Loucy (cell line): ENCODE measurements around the gene SYNE1.

Experiments used
- H2AFZ ChIP-seq: fragments of 200-600 bp; sonication (generic); 2 replicates; pipeline ENCODE4 v1.6.0; 2016; ENCODE audit warnings: antibody characterized with exemption, mild to moderate bottlenecking, low read length, moderate library complexity
- H3F3A ChIP-seq: fragments of 200-600 bp; 2 replicates; pipeline ENCODE4 v1.6.0; 2016; ENCODE audit warnings: antibody characterized with exemption, low read depth, mild to moderate bottlenecking
- H3K27me3 ChIP-seq: fragments of 200-600 bp; sonication (generic); 2 replicates; pipeline ENCODE4 v1.6.1; 2014; ENCODE audit warnings: low read length, mild to moderate bottlenecking; ENCODE audit not compliant: insufficient read depth, poor library complexity, severe bottlenecking
- H3K36me3 ChIP-seq: fragments of 200-600 bp; sonication (generic); 2 replicates; pipeline ENCODE4 v1.6.1; 2016; ENCODE audit warnings: low read length; ENCODE audit not compliant: insufficient read depth
- H3K4me1 ChIP-seq: fragments of 200-600 bp; sonication (generic); 2 replicates; pipeline ENCODE4 v1.5.1; 2014; ENCODE audit warnings: low read length, mild to moderate bottlenecking; ENCODE audit not compliant: insufficient read depth, poor library complexity, severe bottlenecking
- H3K4me2 ChIP-seq: fragments of 200-600 bp; sonication (generic); 2 replicates; pipeline ENCODE4 v1.6.0; 2014; ENCODE audit warnings: antibody characterized with exemption, low read length, low read depth, mild to moderate bottlenecking; ENCODE audit not compliant: poor library complexity, severe bottlenecking
- H3K4me3 ChIP-seq: fragments of 200-600 bp; sonication (generic); 2 replicates; pipeline ENCODE4 v1.5.1; 2014; ENCODE audit warnings: low read length, mild to moderate bottlenecking, mixed read lengths; ENCODE audit not compliant: poor library complexity, severe bottlenecking
- H3K79me2 ChIP-seq: fragments of 200-600 bp; sonication (generic); 2 replicates; pipeline ENCODE4 v1.6.1; 2014; ENCODE audit warnings: low read length; ENCODE audit not compliant: insufficient read depth
- H3K9ac ChIP-seq: fragments of 200-600 bp; sonication (generic); 2 replicates; pipeline ENCODE4 v1.6.0; 2014; ENCODE audit warnings: mild to moderate bottlenecking, low read depth, low read length, moderate library complexity; ENCODE audit not compliant: poor library complexity, severe bottlenecking
- H3K9me2 ChIP-seq: fragments of 200-600 bp; sonication (generic); replicated peaks from 2 replicates; pipeline ENCODE4 v1.6.1; 2016; ENCODE audit warnings: low read depth, low read length, mixed read lengths
- H3K9me3 ChIP-seq: fragments of 200-600 bp; sonication (generic); 2 replicates; pipeline ENCODE4 v1.6.1; 2014; ENCODE audit warnings: mild to moderate bottlenecking, antibody characterized with exemption, low read length, low read depth; ENCODE audit not compliant: insufficient read depth
- H4K20me1 ChIP-seq: fragments of 200-600 bp; sonication (generic); 2 replicates; pipeline ENCODE4 v1.6.0; 2014; ENCODE audit warnings: antibody characterized with exemption, low read length, mild to moderate bottlenecking; ENCODE audit not compliant: insufficient read depth, poor library complexity, severe bottlenecking
- CTCF ChIP-seq: fragments of 200-600 bp; sonication (generic); conservative IDR thresholded peaks from 2 replicates; pipeline ENCODE4 v1.5.1; 2014; ENCODE audit warnings: mild to moderate bottlenecking, antibody characterized with exemption, low read length
- EZH2phosphoT487 ChIP-seq: fragments of 200-600 bp; IDR thresholded peaks from 2 replicates; pipeline ENCODE4 v1.6.1; 2018; ENCODE audit warnings: antibody characterized with exemption, mild to moderate bottlenecking, moderate library complexity, borderline replicate concordance

Gene SYNE1

GRCh38 chr6:152355166-152355565, 282.0 kb downstream of the SYNE1 start:
- Histone ChIP-seq H3K27me3 (no peaks in the 10 kb centered on the region), H3K9ac (no peak overlapping the region), H3K9me2 (no peaks in the 10 kb centered on the region), H3K4me3 (no peak overlapping the region), H3K9me3 (no peaks in the 10 kb centered on the region), H3F3A (no peaks in the 10 kb centered on the region), H3K36me3 (no peaks in the 10 kb centered on the region), H4K20me1 (no peaks in the 10 kb centered on the region), H2AFZ (no peak overlapping the region), H3K4me2 (no peak overlapping the region), H3K4me1 (no peaks in the 10 kb centered on the region), H3K79me2 (no peaks in the 10 kb centered on the region)
- TF ChIP-seq EZH2phosphoT487 (no peak), CTCF (no peak)

GRCh38 chr6:152353440-152353839, 283.7 kb downstream of the SYNE1 start:
- Histone ChIP-seq H3K9ac (no peak overlapping the region), H4K20me1 (no peaks in the 10 kb centered on the region), H3K9me3 (no peaks in the 10 kb centered on the region), H3F3A (no peaks in the 10 kb centered on the region), H3K9me2 (no peaks in the 10 kb centered on the region), H3K4me1 (no peaks in the 10 kb centered on the region), H3K79me2 (no peaks in the 10 kb centered on the region), H3K4me2 (no peak overlapping the region), H3K4me3 (no peak overlapping the region), H3K27me3 (no peaks in the 10 kb centered on the region), H2AFZ (no peak overlapping the region), H3K36me3 (no peaks in the 10 kb centered on the region)
- TF ChIP-seq CTCF (no peak), EZH2phosphoT487 (no peak)

GRCh38 chr6:152351742-152352141, 285.4 kb downstream of the SYNE1 start:
- H3K9me2 ChIP-seq: no peaks in the 10 kb centered on the region
- H2AFZ ChIP-seq: no peak overlapping the region
- H3K4me1 ChIP-seq: no peaks in the 10 kb centered on the region
- no peak overlapping the region for H3K9ac ChIP-seq
- no peaks in the 10 kb centered on the region for H3K79me2 ChIP-seq
- no peaks in the 10 kb centered on the region for H3K27me3 ChIP-seq
- TF ChIP-seq EZH2phosphoT487: no peak
- no peaks in the 10 kb centered on the region for H4K20me1 ChIP-seq
- no peaks in the 10 kb centered on the region for H3K36me3 ChIP-seq
- H3F3A ChIP-seq: no peaks in the 10 kb centered on the region
- no peaks in the 10 kb centered on the region for H3K9me3 ChIP-seq
- no peak overlapping the region for H3K4me3 ChIP-seq
- no peak overlapping the region for H3K4me2 ChIP-seq

- H3K79me2 ChIP-seq: no peaks in the 10 kb centered on the region
- H3K4me2 ChIP-seq: no peak overlapping the region
- H3K36me3 ChIP-seq: no peaks in the 10 kb centered on the region
- no peak overlapping the region for H3K4me3 ChIP-seq
- H3F3A ChIP-seq: no peaks in the 10 kb centered on the region
- no peaks in the 10 kb centered on the region for H3K4me1 ChIP-seq
- H4K20me1 ChIP-seq: no peaks in the 10 kb centered on the region
- no peaks in the 10 kb centered on the region for H3K9me3 ChIP-seq
- H3K9ac ChIP-seq: no peak overlapping the region
- no peaks in the 10 kb centered on the region for H3K9me2 ChIP-seq
- H3K27me3 ChIP-seq: no peaks in the 10 kb centered on the region
- no peak overlapping the region for H2AFZ ChIP-seq
- no peak for TF ChIP-seq CTCF
- no peak for TF ChIP-seq EZH2phosphoT487
These were observed 286.1 kb downstream of the SYNE1 start for GRCh38 chr6:152351110-152351509.
